HG03521 (cell line): ENCODE results near the gene DAND5.

Experiments
- ATAC-seq: cut with Tn5 transposase; IDR thresholded peaks from one replicate; pipeline ENCODE4 v1.9.1; 2021; ENCODE audit warnings: mild to moderate bottlenecking, moderate library complexity; ENCODE audit not compliant: unreplicated experiment

DAND5 gene

GRCh38 chr19:13019332-13019731 is 50.0 kb downstream of the DAND5 start:
- no peak for ATAC-seq

GRCh38 chr19:13020002-13020414 is 50.6 kb downstream of the DAND5 start:
- ATAC-seq: no peak

DNA sequence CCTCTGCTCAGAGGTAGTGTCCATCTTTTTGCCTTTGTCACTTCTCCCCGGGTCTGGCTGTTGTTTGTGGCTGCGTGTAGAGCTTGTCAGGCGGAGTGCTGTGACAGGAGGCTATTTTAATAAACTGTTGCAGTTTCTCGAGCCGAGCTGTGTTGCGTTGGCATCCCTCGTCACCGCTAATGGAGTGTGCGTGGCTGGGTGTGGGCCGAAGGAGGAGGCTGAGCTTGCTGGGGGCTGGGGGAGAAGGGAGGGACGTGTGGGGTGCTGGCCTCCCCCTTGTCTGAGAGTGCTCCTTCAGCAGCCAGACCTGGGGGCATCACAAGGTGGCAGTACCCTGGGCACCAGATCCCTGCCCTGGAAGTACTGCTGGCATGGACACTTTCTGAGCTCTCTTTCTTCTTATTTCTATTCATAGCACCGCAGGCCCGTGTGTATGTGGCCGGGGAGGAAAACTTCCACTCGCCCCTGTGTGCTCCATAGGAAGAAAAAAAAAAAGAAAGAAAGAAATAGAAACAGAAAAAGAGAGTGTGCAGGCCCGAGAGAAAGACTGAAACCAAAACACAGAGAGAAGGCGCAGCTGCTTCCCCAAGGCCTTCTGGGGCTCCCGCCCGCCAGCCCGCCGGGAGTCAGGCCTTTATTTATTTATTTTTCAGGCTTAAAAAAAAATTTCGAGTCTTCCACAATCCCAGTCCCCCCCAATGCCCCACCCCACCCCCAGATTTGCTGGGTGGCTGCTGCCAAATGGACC is 52.9 kb downstream of the DAND5 start:
- no peak for ATAC-seq

- no peak for ATAC-seq
Measured at GRCh38 chr19:13022859-13023636, 53.7 kb downstream of the DAND5 start.

DNA sequence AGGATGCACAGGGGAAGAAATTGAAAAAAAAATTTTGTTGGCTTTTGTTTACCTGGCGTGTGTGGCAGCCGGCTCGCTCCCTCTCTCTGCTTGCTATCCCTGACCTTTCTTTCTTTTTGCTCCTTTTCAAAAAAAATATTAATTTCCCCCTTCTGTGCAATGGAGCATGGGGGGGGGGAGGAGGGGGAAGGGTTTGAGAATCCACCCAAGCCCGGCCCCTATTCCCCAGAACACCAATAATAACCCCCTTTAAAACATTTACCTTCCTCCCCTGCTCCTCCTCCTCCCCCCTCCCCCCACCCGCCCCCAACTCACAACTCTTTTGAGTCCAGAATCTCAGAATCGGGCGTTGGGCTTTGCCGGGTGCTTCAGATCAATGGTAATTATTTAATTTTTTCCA is 54.3 kb downstream of the DAND5 start:
- no peak for ATAC-seq
